Activated CD4-positive, alpha-beta T cell treated with anti-CD3 and anti-CD28 coated beads, Interleukin-10, Interleukin-2, amounts not matched to agents 100 ng/mL and 50 ng/mL, durations not matched to agents 16 hours and 8 hours (primary cell): ENCODE data around the gene PDLIM5.
"Not testable (repeated sequence)": the region's sequence is repeated elsewhere in the genome, so short reads cannot be mapped to it uniquely, and the experiment has no call there.

Experiments used
- DNase-seq: peaks from one replicate; pipeline ENCODE4 v3.0.0-alpha.2; 2020

PDLIM5 gene

DNA sequence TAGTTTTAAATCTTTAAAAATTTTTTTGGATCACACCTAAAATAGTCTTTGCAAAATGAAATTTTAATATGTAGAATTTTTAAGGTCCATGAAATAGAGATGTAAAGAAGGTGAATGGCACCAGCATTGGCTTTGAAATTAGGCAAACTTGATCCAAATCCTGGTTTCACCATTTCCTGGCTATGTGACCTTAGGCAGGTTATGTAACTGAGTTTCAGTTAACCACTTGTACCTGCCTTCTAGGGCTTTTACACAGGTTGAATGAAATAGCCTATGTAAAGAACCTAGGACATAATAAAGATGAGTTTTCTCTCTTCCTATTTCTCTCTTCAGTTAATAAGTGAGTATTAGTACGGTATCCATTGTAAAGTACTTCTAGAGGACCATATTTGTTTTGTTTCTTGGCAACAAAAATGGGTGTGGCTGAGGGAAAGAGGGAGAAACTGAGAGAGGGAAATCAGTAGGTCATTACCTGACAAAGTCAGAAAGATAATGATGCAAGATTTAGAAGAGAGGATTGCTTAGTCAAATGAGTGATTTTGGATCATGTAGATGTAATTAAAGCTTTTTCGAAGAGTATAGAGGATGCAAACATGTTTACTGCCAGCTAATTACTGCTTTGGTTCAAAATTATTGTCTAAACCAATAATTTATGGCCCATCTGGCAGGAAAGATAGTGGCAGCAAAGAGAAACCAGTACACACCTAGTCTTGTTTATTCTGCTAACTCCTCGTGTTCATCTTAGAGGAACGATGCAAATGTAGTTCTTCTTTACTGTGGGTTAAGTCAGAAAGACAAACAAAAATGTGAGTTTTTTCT lies 81.9 kb downstream of the PDLIM5 start:
- DNase-seq, result no peak

DNA sequence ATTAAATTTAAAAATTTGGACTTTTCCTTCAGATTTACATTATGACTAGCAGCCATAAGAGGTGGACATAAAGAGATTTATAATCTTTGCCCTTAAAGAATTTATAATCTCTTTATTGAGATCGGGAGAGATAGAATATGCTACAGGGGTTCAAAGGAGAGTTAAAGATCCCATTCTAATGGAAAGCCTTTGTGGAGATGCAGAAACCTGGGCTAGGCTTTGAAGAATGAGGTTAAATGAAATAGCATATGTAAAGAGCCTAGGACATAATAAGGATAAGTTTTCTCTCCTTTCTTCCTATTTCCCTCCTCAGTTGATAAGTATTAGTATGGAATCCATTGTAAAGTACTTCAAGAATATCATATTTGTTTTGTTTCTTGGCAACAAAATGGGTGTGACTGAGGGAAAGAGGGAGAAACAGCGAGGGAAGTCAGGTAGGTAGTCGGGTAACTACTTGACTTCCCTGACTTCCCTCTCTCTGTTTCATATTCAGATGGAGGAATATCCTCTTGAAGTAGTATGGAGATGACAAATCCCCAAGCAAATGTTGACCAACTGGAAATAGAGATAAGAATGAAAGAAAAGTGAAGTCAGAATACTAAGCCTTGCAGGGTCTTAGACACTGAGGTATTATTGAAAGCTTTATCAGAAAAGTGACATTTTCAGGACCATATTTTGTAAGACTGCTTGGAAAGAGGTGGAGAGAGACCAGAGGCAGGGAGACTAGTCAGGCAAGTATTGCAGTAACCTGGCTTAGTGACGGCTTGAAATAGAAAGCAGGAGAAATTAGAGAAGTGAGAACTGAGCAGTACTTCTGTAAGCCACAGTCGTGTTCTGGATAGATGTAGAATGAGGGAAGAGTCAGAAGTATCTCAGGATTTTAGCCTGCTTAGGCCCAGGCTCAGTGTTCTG lies 82.9 kb downstream of the PDLIM5 start:
- DNase-seq, result no peak

DNA sequence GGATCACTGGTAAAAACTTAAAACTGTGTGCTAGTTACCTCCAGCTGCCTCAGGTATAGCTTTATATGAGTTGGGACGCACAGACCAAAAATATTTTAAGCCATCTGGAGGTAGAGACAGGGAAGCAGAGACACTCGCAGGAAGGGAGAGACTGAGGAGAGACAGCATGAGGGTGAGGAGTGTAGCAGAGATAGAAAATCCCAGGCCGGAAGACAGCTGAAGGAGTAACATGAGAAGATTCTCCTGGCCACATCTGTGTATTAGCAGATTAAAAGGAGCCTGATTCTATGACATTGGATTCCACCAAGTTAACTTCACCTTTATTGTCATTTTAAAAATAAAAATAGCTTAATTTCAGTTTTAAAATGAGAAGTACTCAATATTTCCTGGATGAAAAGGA lies 84.3 kb downstream of the PDLIM5 start:
- DNase-seq, result no peak

DNA sequence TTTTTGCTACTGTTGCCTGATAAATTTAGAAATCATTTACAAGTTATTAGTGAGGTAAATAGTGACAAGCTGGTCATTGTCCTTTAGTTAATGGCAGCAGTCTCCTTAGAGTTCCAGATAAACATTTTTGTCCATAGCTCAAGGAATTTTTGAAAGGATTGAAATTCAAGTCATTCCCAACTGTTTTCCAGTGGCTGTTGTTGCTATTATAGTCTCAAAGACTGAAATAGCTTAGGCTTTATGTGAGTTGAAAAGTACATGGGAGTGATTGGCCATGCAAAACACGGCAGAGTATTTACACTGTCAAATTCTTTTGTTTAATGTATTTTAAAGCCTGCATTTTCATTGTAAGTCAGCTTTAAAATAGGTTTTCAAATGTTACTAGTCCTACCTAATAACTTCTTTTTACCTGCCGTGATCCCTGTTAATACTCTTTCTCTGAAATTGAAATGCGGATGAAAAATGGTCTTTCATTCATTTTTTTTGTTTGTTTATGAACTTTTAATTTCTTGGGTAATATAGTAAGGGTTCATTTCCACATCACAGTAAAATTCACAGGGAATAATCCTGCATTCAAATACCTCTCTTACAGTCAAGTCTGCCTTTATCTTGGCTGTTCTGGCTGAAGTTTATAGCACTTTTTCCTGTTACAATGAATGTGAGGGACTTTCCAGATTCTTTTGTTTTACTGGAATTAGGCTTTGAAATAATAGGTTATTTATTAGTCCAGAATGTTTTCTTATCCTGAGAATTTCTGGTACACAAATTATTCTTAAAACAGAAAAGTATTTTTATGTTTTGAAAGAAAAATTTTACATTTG lies 85.1 kb downstream of the PDLIM5 start:
- DNase-seq, result no peak

DNA sequence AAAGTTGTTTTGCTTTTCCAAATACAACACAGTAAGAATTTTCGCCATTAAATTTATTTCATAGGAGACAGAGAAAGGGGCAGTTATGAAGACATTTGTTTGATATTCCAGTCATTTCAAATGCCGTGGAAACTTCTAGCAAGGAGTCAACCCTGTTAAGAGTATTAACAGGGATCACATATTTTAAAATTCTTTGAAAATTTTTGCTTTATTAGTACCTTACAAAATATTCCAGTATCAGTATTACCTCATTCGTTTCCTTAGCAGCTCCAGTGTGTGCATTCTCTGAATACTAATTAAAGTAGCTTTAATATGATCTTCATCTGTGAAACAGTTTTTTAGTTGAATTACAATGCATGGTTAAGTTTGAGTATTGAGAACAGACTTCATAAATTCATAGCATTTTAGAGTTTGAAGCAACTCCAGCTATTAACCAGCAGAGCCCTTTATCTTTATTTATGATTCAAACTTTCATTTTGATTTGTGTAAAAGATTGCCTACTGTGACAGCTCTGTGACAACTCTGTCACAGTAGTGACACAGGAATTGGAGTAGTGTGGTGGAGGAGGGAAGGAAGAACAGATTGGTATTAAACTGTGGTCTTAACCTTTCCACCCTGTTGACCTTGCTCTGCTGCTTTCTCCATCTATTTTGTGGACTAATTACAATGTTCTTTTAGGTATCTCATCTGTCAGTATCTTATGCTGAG lies 86.3 kb downstream of the PDLIM5 start:
- no peak for DNase-seq

DNA sequence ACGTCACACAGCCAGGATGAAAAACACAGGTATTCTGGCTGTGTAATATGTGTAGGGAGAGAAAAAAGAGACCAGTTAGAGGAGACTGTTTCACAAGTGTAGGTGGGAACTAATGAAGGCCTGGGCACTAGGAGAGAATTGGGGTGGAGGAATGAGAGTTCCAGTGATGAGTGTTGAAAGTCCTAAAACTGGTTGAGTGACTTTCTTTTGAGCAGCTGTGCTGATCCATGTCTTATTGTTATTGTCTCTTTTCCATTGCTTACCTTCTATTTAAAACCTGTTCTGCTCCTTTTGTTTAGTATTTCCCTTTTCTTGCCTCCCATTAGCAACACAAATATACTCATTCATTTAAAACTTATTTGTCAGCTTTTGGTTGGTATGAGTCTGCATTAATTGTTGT lies 88.7 kb downstream of the PDLIM5 start:
- no peak for DNase-seq

DNA sequence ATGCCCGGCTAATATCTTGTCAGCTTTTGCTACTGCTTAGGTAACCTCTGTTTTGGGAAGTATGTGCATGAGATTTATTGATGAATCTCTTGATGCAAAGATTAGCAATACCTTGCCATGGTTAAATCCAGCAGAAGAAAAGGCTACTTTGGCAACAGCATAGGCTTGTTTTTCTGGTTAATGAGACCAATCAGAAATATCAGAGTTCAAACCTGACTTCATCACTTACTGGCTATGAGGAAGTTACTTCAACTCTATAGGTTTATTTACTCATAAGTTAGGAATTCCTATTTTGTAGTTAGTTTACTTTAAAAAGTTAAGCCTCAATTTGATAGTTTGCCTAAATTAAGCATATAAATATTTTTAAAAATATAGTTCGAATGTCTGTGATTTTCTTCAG lies 93.1 kb downstream of the PDLIM5 start:
- DNase-seq, result no peak

DNA sequence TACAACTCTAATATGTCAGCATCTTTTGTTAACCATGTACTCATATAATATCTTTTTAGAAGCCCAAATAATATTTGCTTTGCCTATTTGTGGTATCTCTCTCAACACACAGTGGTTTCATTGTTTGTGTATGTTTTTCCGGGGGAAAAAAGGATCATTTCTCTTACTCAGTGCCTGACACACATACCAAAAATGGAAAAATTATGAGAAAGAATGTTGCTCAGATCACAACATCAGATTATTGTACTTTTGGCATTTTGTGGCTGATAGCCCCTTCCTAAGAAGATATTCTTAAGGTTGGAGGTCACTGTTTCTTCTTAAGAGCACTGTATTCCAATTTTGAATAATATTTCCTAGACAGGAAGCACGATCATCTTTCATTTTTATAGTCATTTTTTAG lies 93.6 kb downstream of the PDLIM5 start:
- no peak for DNase-seq

DNA sequence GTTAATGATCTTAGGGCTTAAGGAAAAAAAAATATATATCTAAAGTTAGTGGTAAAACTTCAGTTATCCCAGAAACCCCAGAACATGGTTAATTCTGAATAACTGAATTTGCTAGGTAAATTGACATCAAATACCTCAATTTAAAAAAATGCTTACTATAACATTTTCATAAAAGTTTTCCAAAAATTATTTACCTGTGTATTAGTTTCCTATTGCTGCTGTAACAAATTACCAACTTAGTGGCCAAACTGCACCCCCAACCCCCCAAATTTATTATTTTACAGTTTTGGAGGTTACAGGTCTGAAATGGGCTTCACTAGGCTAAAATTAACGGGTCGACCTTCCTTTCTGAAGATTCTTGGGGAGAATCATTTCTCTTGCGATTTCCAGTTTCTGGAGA lies 95.2 kb downstream of the PDLIM5 start:
- no peak for DNase-seq

DNA sequence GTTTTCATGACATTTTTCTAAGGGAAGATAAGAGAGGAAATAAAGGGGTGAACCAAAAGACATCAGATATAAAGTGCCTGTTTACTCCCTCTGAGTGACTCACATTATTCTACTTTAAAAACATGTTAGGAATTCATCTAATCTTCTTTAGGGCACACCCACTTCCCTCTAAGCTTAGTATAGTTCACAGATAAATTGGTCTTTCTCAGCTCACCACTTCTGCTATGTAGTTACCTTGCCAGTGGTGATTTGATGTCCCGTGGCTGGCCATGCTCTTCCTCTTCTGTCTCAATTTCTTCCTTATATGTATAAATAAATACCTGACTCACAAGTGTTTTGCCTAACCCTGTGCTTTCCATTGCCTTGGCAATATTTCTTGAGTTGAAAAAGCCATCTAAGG lies 96.8 kb downstream of the PDLIM5 start:
- DNase-seq, result no peak

DNA sequence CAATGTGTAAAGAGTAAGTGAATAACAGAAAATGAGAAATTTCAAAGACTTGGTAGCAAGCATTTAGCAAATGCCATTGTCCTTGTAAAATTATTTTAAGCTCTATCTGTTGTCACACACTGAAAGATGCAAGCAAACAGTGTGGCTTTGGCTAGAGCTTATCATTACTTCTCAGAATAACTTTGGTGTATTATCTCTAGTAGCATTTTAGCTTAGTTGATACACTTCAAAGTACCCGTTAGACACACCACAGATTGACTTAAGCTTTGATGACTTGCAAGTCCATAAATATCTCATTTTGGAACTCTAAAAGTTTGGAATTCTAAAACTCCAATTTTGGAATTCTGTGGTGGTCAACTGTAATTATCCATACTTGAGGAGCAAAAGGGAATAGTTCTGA lies 98.6 kb downstream of the PDLIM5 start:
- no peak for DNase-seq

DNA sequence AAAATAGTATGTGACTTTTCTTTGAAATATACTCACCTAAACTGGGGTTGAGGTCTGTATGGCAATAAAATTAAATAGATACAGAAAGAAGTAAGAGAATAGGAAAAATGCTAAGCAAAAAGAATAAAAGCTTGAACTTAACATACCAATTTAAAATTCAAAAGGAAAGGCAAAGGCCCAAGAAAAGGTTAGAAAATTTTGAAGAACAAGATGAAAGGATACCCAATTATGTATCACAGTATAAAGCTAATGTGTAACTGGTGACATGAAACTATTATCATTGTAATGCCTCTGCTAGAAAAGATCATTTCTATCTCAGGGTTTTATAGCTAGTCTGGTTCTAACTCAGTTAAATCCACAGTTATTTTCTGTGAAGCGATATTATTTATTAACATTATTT lies 99.1 kb downstream of the PDLIM5 start:
- DNase-seq, result no peak

DNA sequence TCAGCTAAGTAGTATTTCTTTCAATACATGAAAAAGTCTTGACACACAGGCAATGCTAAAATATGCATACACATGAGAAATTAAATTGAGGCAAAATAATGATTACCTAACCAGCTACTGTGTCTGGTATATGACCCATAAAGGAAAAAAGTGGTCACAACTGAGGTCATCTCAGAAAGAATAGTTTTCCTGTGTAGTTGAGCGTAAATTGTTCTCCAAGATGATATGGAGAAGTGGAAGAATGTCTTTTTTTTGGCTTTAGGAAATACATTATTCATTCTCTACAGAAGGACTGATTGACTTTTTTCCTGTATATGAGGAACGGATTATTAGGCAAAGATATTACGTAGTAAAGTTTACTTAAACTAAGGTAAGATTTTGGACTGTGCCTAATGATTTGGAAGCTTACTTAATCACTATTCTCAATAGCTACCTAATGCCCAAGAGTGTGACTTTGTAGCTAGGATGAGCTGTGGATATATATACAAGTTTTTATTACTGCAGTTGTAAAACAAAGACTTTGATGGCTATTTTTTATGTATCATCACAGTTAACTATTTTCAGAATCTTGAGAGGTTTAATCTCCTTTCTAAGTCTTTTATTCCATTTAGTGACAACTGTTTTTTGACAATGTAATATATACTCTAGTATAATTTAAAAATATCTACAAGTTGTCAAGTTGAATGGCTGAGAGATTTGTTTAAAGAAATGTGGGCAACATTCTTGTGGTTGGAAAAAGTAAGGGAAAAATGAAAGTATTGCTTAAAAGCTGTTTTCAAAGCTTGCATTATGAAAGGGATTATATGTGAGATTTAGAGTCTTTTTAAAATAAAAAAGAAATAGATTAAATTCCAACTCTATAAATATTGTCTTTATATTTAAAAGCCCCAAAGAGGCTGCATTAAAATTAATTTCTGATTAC lies 100.2 kb downstream of the PDLIM5 start:
- no peak for DNase-seq

DNA sequence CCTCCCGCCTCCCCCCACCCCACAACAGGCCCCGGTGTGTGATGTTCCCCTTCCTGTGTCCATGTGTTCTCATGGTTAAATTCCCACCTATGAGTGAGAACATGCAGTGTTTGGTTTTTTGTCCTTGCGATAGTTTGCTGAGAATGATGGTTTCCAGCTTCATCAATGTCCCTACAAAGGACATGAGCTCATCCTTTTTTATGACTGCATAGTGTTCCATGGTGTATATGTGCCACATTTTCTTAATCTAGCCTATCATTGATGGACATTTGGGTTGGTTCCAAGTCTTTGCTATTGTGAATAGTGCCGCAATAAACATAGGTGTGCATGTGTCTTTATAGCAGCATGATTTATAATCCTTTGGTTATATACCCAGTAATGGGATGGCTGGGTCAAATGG lies 104.3 kb downstream of the PDLIM5 start:
- not testable (repeated sequence) for DNase-seq

DNA sequence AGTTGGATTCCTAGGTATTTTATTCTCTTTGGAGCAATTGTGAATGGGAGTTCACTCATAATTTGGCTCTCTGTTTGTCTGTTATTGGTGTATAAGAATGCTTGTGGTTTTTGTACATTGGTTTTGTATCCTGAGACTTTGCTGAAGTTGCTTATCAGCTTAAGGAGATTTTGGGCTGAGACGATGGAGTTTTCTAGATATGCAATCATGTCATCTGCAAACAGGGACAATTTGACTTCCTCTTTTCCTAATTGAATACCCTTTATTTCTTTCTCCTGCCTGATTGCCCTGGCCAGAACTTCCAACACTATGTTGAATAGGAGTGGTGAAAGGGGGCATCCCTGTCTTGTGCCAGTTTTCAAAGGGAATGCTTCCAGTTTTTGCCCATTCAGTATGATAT lies 105.9 kb downstream of the PDLIM5 start:
- not testable (repeated sequence) for DNase-seq

DNA sequence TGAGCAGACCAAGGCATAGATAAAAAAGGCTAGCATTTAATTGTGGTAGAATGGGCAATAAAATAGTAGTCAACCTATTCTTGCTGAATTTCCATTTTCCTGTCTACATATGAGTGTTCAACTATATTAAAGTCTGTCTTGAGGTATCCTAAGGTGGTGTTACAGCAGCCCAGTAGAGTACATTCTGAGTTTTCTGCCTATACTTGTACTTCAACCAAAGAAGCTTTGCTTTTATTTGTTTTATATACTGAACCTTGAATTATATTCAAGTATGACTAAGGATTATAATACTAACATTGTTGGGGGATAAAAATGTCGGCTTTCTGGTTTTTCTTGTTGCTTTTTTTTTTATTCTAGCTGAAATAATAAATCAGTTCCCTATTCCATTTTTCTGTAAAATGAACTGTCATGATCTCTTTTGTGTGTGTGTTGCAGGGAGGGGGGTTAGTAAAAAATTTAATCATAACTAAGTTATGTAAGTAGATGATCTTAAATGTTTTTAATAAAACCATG lies 106.7 kb downstream of the PDLIM5 start:
- DNase-seq, result no peak

DNA sequence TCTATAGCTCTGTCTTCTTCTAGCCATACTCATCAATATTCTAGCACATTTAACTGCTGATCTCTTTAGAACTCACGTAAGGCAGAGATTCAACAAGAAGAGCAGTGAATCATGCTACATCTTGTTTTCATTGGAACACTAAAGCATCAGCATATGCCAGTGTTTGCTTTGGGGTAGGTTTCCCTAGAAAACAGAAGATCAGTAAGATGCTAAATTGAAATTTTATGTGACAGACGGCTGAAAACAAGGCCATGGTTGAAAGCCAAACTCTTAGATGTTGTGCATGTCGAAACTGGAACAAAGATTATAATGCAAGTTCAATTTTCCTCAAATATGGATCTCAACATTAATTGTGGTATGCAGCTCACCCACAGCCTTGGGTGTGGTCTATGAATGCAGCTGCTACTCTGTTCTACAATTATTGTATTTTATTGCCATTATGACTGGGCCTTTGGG lies 107.6 kb downstream of the PDLIM5 start:
- DNase-seq, result no peak

DNA sequence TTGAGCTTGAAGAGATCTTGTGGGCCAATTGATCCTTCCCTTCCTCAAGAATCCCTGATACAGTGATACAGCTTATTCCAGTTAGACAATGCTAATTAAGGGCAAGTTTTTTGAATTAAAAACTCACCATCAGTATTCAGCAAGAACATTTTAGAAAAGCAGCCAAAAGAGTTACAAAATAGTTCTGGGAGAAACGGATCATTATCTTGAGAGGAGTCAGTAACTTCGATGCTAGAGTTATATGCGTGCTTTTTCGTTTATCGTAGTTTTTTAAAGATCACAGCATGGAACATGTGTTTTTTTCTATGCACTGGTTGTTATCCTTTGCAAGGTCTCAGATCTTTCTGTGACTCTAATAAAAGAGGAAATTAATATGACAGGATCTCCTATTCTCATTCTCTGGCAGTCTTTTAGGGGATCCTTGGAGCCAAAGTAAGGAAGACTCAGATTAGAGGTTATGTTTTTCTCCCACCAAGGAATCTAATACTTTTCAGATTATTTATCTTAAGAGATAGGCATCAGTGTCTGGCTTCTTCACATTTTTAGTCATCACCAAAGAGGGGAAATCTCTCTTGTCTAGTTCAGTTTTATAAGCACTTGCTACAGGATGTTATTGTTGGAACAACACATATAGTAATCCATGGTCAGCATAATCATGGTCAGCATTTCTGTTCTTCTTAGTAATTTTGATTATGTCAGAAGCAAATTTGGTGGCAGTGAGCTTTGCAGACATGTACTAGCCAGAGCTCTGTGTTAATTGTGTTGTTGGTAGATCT lies 109.7 kb downstream of the PDLIM5 start:
- peak; percentile 7 for DNase-seq

DNA sequence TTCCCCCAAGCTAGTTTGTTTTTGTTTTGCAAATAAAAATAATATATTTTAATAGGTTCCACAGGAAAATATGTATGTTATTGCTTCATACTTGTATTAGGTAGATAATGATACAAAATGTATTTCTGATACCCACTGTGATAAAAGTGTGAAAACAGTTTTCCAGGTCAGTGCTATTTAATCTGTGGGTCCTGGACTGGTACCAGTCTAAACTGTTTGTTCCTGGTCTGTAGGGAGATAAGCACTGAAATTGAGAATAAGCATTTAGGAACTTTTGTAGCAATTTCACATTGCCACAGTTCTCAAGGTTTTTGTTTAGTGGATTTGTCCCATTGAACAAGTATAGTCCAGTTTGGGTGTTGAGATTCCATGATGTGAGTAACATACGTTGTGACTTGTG lies 110.5 kb downstream of the PDLIM5 start:
- DNase-seq, result no peak

DNA sequence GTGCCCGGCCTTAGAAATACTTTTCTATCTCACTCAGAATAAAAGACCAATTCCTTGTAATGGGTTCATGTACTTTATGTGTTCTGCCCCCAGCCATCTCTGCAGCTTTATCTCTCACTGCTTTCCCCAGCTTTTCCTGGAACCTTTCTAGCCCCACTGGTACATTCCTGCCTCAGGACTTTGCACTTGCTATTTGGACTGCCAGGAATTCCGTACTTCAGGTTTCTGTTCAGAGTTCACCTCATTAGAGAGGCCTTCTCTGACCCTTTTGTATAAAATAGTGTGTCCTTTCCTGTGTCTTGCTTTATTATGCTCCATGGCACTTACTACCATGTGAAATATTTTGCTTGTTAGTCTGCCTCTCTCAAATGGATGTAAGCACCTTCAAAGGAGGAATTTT lies 112.5 kb downstream of the PDLIM5 start:
- no peak for DNase-seq
